ENCODE results near the gene MBTPS2. TPM values are rescaled to one million over a fixed set of nuclear protein-coding genes. Genes with fewer than 3 reads are reported as not detected.

Gene MBTPS2
- total RNA-seq, 2 donors from 2014 or later, result 4.3 to 6.7 TPM

DNA sequence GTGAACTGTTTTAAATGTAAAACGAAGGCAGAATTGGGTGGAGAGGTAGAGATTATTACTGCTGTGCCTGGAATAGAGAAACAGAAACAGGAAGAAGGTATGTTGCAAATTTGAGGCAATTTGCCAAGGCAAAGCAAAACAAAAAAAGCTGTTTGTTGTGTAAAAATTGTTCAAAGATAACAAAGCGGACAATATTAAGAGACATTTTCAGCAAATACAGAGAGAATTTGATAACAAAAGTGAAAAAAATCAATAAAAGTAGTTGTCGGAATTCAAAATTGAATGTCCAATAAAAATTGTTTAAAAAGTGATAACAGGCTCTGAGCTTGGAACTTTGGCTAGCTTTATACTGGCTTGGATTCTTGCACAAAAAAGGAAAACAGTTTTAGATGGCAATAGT lies 86.7 kb downstream of the MBTPS2 start:
- Histone ChIP-seq H3K4me3 (no peak overlapping the region), H3K4me1 (no peaks in the 10 kb centered on the region), H3K9me3 (no peaks in the 10 kb centered on the region), H3K27me3 (no peaks in the 10 kb centered on the region), H3K27ac (peak overlapping the region in 2 of 4 donors; percentile 40 to 69), H3K36me3 (replicated peaks in 1 of 2; ENCODE audit: insufficient read depth in 1 of 2, low read depth in 2 of 2) (no peaks in the 10 kb centered on the region)
- DNase-seq, result no peak
- ATAC-seq, result no peak
- 2 to 10% methylated on average over 3 of the region's 3 CpGs for WGBS, 2 donors
- no peak for TF ChIP-seq POLR2A (IDR thresholded peaks at IDR 0.05)
- TF ChIP-seq, protein P1, sequence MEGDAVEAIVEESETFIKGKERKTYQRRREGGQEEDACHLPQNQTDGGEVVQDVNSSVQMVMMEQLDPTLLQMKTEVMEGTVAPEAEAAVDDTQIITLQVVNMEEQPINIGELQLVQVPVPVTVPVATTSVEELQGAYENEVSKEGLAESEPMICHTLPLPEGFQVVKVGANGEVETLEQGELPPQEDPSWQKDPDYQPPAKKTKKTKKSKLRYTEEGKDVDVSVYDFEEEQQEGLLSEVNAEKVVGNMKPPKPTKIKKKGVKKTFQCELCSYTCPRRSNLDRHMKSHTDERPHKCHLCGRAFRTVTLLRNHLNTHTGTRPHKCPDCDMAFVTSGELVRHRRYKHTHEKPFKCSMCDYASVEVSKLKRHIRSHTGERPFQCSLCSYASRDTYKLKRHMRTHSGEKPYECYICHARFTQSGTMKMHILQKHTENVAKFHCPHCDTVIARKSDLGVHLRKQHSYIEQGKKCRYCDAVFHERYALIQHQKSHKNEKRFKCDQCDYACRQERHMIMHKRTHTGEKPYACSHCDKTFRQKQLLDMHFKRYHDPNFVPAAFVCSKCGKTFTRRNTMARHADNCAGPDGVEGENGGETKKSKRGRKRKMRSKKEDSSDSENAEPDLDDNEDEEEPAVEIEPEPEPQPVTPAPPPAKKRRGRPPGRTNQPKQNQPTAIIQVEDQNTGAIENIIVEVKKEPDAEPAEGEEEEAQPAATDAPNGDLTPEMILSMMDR (IDR thresholded peaks at IDR 0.05), result no peak
- intact Hi-C loops (cut with DNase I), result no loop called here

DNA sequence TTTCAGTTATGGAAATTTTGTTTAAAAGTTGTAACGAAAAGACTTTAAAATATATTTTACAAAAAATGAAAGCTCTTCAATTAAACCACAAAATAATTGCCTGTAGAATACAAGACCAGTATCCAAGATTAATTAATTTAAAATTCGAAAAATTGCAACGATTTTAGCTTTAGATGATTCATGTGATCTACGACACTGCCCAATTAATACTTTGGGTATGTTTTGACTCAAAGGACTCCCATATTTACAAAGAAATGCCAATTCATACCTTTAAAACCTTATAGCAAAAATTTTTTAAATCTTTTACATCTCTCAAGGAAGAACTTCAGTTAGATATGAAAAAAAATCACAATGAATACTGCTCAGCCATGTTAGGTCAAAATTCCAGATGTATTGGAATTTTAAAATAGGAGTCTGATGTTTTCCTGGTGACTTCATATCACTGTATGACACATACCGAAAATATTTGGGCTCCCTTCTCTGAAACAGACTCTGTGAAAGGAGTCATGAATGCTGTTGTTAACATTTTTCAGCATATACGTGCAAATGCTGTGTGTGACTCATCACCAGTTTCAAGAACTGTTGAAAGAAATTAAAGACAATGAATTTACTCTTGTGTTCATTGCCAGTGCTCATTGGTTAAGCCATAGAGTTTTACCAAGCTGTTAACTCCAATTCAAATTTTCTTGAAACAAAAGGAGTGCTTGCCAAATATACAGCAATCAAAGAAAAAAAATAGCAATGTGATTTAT lies 87.3 kb downstream of the MBTPS2 start:
- no peak overlapping the region for H3K4me3 ChIP-seq
- H3K36me3 ChIP-seq (replicated peaks in 1 of 2; ENCODE audit: insufficient read depth in 1 of 2, low read depth in 2 of 2), result no peaks in the 10 kb centered on the region
- peak overlapping the region in 2 of 4 donors; percentile 40 to 69 for H3K27ac ChIP-seq
- H3K4me1 ChIP-seq, result no peaks in the 10 kb centered on the region
- DNase-seq (no peak), ATAC-seq (peak; percentile 83)
- no peaks in the 10 kb centered on the region for H3K9me3 ChIP-seq
- no peaks in the 10 kb centered on the region for H3K27me3 ChIP-seq
- intact Hi-C loops (cut with DNase I), result no loop called here
- WGBS, 2 donors, result 39 to 46% methylated on average over 6 of the region's 6 CpGs
- TF ChIP-seq, protein P1 (IDR thresholded peaks at IDR 0.05), result no peak
- TF ChIP-seq POLR2A (IDR thresholded peaks at IDR 0.05), result no peak

DNA sequence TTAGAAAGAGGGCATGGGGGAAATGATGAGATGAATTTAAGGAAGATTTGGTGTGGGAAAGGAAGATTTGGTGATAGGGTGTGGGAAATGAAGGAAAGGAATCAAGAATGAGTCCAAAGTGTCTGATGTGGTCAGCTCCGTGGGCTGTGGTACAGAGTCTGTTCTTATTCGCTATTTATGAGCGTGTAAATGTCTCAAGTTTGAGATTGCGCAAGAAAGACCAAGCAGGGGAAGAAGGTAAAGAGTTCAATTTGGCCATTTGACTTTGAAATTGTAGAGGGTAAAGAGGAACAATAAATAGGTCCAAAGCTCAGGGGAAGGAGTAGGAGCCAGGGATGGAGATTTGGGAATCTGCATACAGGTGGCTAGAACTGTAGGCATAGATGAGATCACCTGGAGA lies 89.8 kb downstream of the MBTPS2 start:
- Histone ChIP-seq H3K36me3 (replicated peaks in 1 of 2; ENCODE audit: insufficient read depth in 1 of 2, low read depth in 2 of 2) (no peaks in the 10 kb centered on the region), H3K27me3 (no peaks in the 10 kb centered on the region), H3K9me3 (no peaks in the 10 kb centered on the region), H3K4me3 (no peak overlapping the region), H3K27ac (no peak overlapping the region), H3K4me1 (no peaks in the 10 kb centered on the region)
- intact Hi-C loops (cut with DNase I), result no loop called here
- WGBS, 2 donors, result 83 to 97% methylated on average over 4 of the region's 4 CpGs
- TF ChIP-seq, protein P1 (IDR thresholded peaks at IDR 0.05), result no peak
- TF ChIP-seq POLR2A (IDR thresholded peaks at IDR 0.05), result no peak
- DNase-seq (no peak), ATAC-seq (no peak)

DNA sequence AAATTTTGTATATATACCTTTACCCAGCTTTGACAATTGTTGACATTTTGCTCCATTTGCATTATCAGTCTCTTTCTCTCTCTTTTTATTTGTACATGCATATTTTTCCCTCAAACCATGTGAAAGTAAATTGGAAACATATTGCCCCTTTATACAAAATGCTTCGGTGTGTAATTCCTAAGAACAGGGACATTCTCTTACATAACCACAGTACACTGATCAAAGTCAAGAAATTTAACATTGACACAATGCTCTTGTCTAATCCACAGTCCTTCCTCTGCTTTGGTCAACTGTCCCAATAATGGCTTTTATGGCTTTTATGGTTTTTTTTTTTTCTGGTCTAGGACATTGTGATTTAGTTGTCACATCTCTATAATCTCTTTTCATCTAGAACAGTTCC lies 91.6 kb downstream of the MBTPS2 start:
- H3K36me3 ChIP-seq (replicated peaks in 1 of 2; ENCODE audit: insufficient read depth in 1 of 2, low read depth in 2 of 2), result no peaks in the 10 kb centered on the region
- TF ChIP-seq, protein P1 (IDR thresholded peaks at IDR 0.05), result no peak
- no peak for TF ChIP-seq POLR2A (IDR thresholded peaks at IDR 0.05)
- no peak for ATAC-seq
- intact Hi-C loops (cut with DNase I), result no loop called here
- 95 to 100% methylated on average over 1 of the region's 1 CpG for WGBS, 2 donors
- no peaks in the 10 kb centered on the region for H3K4me1 ChIP-seq
- no peaks in the 10 kb centered on the region for H3K9me3 ChIP-seq
- H3K27ac ChIP-seq, result no peak overlapping the region
- no peak overlapping the region for H3K4me3 ChIP-seq
- DNase-seq, result no peak
- no peaks in the 10 kb centered on the region for H3K27me3 ChIP-seq

Data from body of pancreas (tissue), 4 donors.